Neutrophil (primary cell): ENCODE results near the gene MANBA.
"Not testable (repeated sequence)": the region's sequence is repeated elsewhere in the genome, so short reads cannot be mapped to it uniquely, and the experiment has no call there.

Experiments used
- H3K27ac ChIP-seq: fragments of 200-600 bp; sonication (generic); 2 replicates; pipeline ENCODE4 v1.5.1; 2016; ENCODE audit warnings: mild to moderate bottlenecking, moderate library complexity
- H3K27me3 ChIP-seq: fragments of 200-600 bp; sonication (generic); 2 replicates; pipeline ENCODE4 v1.6.0; 2016; ENCODE audit warnings: mild to moderate bottlenecking
- H3K36me3 ChIP-seq: fragments of 200-600 bp; sonication (generic); 2 replicates; pipeline ENCODE4 v1.5.1; 2017
- H3K4me1 ChIP-seq, 2 experiments: fragments of 200-600 bp in 1 of 2; sonication (generic) in 1 of 2; 1 replicate in 1 of 2; 2 replicates in 1 of 2; pipeline versions ENCODE4 v1.5.1 to v1.6.1; 2013 to 2016; ENCODE audit warnings: low read depth in 1 of 2, low read length in 1 of 2, mild to moderate bottlenecking in 1 of 2, moderate library complexity in 1 of 2; ENCODE audit not compliant: control insufficient read depth in 1 of 2, insufficient read depth in 1 of 2
- H3K4me3 ChIP-seq, 2 experiments: fragments of 200-600 bp in 1 of 2; sonication (generic) in 1 of 2; 1 replicate in 1 of 2; 2 replicates in 1 of 2; pipeline ENCODE4 v1.5.1; 2013 to 2016; ENCODE audit warnings: low read depth in 1 of 2, low read length in 1 of 2, mild to moderate bottlenecking in 1 of 2, moderate library complexity in 1 of 2
- H3K9me3 ChIP-seq: fragments of 200-600 bp; sonication (generic); 2 replicates; pipeline ENCODE4 v1.5.1; 2016
- TF ChIP-seq, protein P1 (sequence below): fragments of 200-600 bp; sonication (generic); IDR thresholded peaks from 2 replicates; pipeline ENCODE4 v1.5.1; 2016; ENCODE audit warnings: antibody characterized with exemption

MANBA gene

DNA sequence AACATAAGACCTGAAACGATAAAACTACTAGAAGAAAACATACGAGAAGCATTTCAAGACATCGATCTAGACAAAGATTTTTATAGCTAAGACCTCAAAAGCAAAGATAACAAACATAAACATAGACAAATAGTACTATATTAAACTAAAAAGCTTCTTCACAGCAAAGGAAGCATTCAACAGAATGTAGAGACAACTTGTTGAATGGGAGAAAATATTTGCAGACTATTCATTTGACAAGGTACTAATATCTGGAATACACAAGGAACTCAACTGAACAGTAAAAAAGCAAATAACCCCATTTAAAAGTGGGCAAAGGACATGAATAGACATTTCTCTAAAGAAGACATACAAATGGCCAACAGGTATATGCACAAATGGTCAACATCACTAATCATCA is 49.8 kb downstream of the MANBA start:
- Histone ChIP-seq H3K36me3 (peaks cover 46% of the 10 kb centered on the region), H3K27me3 (no peaks in the 10 kb centered on the region), H3K4me3 (no peak overlapping the region), H3K27ac (peak overlapping the region; percentile 0), H3K4me1 (no peaks in the 10 kb centered on the region), H3K9me3 (no peaks in the 10 kb centered on the region)
- TF ChIP-seq, protein P1, sequence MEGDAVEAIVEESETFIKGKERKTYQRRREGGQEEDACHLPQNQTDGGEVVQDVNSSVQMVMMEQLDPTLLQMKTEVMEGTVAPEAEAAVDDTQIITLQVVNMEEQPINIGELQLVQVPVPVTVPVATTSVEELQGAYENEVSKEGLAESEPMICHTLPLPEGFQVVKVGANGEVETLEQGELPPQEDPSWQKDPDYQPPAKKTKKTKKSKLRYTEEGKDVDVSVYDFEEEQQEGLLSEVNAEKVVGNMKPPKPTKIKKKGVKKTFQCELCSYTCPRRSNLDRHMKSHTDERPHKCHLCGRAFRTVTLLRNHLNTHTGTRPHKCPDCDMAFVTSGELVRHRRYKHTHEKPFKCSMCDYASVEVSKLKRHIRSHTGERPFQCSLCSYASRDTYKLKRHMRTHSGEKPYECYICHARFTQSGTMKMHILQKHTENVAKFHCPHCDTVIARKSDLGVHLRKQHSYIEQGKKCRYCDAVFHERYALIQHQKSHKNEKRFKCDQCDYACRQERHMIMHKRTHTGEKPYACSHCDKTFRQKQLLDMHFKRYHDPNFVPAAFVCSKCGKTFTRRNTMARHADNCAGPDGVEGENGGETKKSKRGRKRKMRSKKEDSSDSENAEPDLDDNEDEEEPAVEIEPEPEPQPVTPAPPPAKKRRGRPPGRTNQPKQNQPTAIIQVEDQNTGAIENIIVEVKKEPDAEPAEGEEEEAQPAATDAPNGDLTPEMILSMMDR: no peak

DNA sequence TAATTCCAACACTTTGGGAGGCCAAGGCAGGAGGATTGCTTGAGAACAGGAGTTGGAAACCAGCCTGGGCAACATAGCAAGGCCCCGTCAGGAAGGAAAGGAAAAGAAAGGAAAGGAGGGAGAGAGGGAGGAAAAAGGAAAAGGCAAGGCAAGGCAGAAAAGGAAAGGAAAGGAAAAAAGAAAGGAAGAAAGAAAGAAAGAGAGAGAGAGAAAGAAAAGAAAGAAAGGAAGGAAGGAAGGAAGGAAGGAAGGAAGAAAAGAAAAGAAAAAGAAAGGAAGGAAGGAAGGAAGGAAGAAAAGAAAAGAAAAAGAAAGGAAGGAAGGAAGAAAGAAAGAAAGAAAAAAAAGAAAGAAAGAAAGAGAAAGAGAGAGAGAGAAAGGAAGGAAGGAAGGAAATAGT is 51.7 kb downstream of the MANBA start:
- H3K4me1 ChIP-seq, H3K4me3 ChIP-seq, H3K27ac ChIP-seq, H3K27me3 ChIP-seq, H3K9me3 ChIP-seq: not testable (repeated sequence)
- H3K36me3 ChIP-seq: peaks cover 37% of the 10 kb centered on the region

DNA sequence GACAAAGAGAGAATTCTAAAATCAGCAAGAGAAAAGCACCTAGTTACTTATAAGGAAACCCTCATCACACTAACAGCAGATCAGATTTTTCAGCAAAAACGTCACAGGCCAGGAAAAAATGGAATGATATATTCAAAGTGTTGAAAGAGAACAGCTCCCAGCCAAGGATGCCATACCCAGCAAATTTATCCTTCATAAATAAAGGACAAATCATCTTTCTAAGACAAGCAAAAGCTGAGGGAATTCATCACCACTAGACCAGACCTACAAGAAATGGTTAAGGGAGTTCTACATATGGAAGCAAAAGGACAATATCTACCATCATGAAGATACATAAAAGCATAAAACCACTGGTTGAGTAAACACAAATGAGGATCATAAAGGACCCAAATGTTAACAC is 53.6 kb downstream of the MANBA start:
- Histone ChIP-seq H3K36me3 (peaks cover 31% of the 10 kb centered on the region), H3K9me3 (no peaks in the 10 kb centered on the region), H3K4me3 (no peak overlapping the region), H3K4me1 (no peaks in the 10 kb centered on the region), H3K27ac (no peak overlapping the region), H3K27me3 (no peaks in the 10 kb centered on the region)
- TF ChIP-seq, protein P1: no peak

DNA sequence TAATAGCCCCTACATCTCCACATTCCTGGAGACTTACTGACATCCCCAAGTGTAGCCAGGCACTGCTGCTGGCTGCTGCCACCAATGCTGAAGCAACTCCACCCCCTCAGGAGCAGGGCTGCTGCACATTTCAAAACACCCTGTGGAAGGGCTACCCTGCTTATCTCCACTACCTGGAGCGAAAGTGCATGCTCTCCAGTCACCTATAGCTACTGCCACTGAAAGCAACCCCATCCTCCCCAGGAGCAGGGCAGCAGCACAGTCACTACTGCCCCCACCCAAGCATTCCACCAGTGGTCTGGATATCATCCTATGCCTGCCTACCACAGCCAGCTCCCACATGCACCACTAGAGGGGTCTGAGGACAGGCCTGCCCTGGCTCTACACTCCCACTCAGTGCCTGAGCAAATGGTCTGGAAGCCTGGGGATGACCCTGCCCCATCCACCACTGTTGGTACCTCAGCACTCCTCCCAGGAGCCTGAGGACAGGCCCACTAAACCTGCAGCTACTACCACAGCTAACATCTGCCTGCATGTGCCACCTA is 55.3 kb downstream of the MANBA start:
- Histone ChIP-seq H3K36me3 (peaks cover 23% of the 10 kb centered on the region), H3K9me3 (no peaks in the 10 kb centered on the region), H3K4me1 (no peaks in the 10 kb centered on the region), H3K4me3 (no peak overlapping the region), H3K27me3 (no peaks in the 10 kb centered on the region), H3K27ac (no peak overlapping the region)
- TF ChIP-seq, protein P1: no peak

DNA sequence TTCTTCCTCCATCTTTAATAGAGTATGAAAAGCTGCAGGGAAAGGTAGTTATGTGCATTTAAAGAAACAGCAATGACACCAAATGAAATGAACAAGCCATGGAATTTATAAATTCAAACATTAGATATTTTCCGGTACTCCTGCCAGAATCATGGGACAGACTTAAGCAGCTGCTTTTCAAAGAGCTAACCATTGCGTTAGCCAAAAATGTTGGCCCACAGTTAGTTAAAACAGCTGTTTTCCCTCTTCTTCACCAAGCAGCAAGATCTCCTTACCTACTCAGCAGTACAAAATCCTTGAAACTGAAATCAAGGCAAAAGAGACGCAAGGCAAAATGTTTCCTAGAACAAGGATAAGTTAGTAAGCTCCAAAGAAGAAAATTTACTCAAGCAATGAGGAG is 64.0 kb downstream of the MANBA start:
- no peaks in the 10 kb centered on the region for H3K27me3 ChIP-seq
- H3K9me3 ChIP-seq: no peaks in the 10 kb centered on the region
- peaks cover 21% of the 10 kb centered on the region for H3K36me3 ChIP-seq
- H3K4me3 ChIP-seq: no peak overlapping the region
- H3K27ac ChIP-seq: peak overlapping the region; percentile 22
- TF ChIP-seq, protein P1: no peak
- peaks cover 8 to 10% of the 10 kb centered on the region in 2 experiments for H3K4me1 ChIP-seq

DNA sequence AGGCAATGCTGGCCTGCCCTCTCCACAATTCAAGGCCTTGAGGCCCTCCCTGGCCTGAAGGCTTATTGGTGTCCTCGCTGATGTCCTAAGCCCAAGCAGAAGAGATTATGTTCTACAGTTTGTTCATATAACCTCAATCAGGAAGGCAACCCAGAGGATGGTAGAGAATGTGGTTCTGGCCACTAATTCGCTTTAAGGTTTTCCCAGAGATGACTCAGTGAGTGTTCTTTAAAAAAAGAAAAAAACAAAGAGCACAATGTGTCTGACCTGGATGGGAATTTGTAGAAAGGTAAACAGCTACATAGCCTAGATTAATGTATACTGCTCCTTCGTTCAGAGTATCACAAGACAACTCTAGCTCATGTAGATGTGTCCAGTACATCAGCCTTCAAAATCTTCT is 66.0 kb downstream of the MANBA start:
- TF ChIP-seq, protein P1: no peak
- no peaks in the 10 kb centered on the region for H3K9me3 ChIP-seq
- peaks cover 32% of the 10 kb centered on the region for H3K36me3 ChIP-seq
- no peaks in the 10 kb centered on the region for H3K27me3 ChIP-seq
- H3K4me1 ChIP-seq: peaks cover 8 to 10% of the 10 kb centered on the region in 2 experiments
- H3K4me3 ChIP-seq: no peak overlapping the region
- H3K27ac ChIP-seq: peak overlapping the region; percentile 53
